Liver (tissue), 2 donors: ENCODE measurements around the gene MAEL.

Source experiments
- YY1 ChIP-seq: IDR thresholded peaks from 2 replicates; pipeline ENCODE4 v1.6.1; 2016; ENCODE audit warnings: antibody characterized with exemption, mild to moderate bottlenecking
- TF ChIP-seq, protein P1 (sequence below): fragments of 150-350 bp; IDR thresholded peaks from 2 replicates; pipeline ENCODE4 v1.5.1; 2017; ENCODE audit warnings: improper control_type of control experiment, low read depth, low read length; ENCODE audit not compliant: missing input control
- TF ChIP-seq, protein P2 (sequence below): IDR thresholded peaks from 2 replicates; pipeline ENCODE4 v1.6.1; 2016; ENCODE audit warnings: antibody characterized with exemption
- donor health status: healthy.

DNA sequence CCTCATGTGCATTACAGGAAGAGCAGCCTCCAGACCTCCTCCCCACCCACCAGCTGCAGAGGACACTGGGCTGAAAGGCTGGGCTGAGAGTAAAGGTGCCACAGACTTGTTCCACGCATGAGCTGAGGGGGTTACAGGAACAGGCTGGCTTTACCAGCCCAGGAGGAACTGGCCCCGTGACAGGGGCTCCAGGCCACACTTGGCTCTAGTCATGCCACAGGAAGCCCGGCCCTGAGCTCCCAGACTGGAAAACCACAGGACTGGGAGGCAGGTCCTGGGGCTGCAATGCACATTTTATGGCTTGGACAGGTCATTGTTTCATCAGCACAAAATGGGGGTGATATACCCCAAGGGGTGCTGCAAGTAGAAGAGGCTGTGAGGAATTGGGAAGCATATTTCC is 65.5 kb downstream of the MAEL start:
- TF ChIP-seq, protein P1, sequence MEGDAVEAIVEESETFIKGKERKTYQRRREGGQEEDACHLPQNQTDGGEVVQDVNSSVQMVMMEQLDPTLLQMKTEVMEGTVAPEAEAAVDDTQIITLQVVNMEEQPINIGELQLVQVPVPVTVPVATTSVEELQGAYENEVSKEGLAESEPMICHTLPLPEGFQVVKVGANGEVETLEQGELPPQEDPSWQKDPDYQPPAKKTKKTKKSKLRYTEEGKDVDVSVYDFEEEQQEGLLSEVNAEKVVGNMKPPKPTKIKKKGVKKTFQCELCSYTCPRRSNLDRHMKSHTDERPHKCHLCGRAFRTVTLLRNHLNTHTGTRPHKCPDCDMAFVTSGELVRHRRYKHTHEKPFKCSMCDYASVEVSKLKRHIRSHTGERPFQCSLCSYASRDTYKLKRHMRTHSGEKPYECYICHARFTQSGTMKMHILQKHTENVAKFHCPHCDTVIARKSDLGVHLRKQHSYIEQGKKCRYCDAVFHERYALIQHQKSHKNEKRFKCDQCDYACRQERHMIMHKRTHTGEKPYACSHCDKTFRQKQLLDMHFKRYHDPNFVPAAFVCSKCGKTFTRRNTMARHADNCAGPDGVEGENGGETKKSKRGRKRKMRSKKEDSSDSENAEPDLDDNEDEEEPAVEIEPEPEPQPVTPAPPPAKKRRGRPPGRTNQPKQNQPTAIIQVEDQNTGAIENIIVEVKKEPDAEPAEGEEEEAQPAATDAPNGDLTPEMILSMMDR, result no peak
- TF ChIP-seq YY1, result no peak
- TF ChIP-seq, protein P2, sequence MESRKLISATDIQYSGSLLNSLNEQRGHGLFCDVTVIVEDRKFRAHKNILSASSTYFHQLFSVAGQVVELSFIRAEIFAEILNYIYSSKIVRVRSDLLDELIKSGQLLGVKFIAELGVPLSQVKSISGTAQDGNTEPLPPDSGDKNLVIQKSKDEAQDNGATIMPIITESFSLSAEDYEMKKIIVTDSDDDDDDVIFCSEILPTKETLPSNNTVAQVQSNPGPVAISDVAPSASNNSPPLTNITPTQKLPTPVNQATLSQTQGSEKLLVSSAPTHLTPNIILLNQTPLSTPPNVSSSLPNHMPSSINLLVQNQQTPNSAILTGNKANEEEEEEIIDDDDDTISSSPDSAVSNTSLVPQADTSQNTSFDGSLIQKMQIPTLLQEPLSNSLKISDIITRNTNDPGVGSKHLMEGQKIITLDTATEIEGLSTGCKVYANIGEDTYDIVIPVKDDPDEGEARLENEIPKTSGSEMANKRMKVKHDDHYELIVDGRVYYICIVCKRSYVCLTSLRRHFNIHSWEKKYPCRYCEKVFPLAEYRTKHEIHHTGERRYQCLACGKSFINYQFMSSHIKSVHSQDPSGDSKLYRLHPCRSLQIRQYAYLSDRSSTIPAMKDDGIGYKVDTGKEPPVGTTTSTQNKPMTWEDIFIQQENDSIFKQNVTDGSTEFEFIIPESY, result no peak
